Panc1 (cell line): ENCODE data around the gene PRKCA. TPM values are rescaled to one million over a fixed set of nuclear protein-coding genes. Genes with fewer than 3 reads are reported as not detected.

ENCODE experiments used
- ATAC-seq: fragments of 200-7000 bp; cut with Tn5 transposase; 2 replicates; pipeline ENCODE4 v1.9.1; 2020; ENCODE audit warnings: mild to moderate bottlenecking, moderate library complexity
- BruUV-seq: library from RNA; stranded (reverse); fragments of 400-500 nt; replicated peaks from 2 replicates; lab custom pipeline; 2021; lab: Mats Ljungman, UMichigan
- CTCF ChIA-PET: fragments of 300-600 bp; sonication (Branson Sonifier 250); formaldehyde crosslinking; loops from one replicate; lab custom pipeline; 2022; ENCODE audit warnings: antibody characterized with exemption; lab: Charles Lee
- POLR2A ChIA-PET: fragments of 300-600 bp; sonication (Branson Sonifier 250); formaldehyde crosslinking; loops from one replicate; lab custom pipeline; 2022; ENCODE audit warnings: antibody characterized with exemption; lab: Charles Lee
- DNase-seq: peaks from one replicate; pipeline ENCODE4 v3.0.0-alpha.2; 2010; ENCODE audit warnings: low read depth, low spot score
- H3K27ac ChIP-seq: 2 replicates; pipeline ENCODE4 v1.5.1; 2011; ENCODE audit warnings: mild to moderate bottlenecking, low read length, inconsistent platforms
- H3K27me3 ChIP-seq: fragments of 200-500 bp; sonication (Bioruptor generic); 2 replicates; pipeline ENCODE4 v1.6.0; 2014; ENCODE audit warnings: low read length, inconsistent platforms; ENCODE audit not compliant: control insufficient read depth, insufficient read depth
- H3K36me3 ChIP-seq: fragments of 200-500 bp; sonication (Bioruptor generic); 2 replicates; pipeline ENCODE4 v1.5.1; 2014; ENCODE audit warnings: inconsistent platforms, mild to moderate bottlenecking, low read length, moderate library complexity; ENCODE audit not compliant: control insufficient read depth, insufficient read depth
- H3K4me1 ChIP-seq: 2 replicates; pipeline ENCODE4 v1.5.1; 2011; ENCODE audit warnings: inconsistent platforms, mild to moderate bottlenecking, low read length, moderate library complexity; ENCODE audit not compliant: control insufficient read depth, insufficient read depth
- H3K4me3 ChIP-seq, 2 experiments: 2 replicates each; pipeline ENCODE4 v1.5.1; 2011 to 2012; ENCODE audit warnings: low read depth in 2 of 2, low read length in 2 of 2, mild to moderate bottlenecking in 2 of 2, inconsistent platforms in 1 of 2, moderate library complexity in 1 of 2
- H3K9me3 ChIP-seq: fragments of 200-500 bp; sonication (Bioruptor generic); 2 replicates; pipeline ENCODE4 v1.5.1; 2014; ENCODE audit warnings: low read depth, mild to moderate bottlenecking, inconsistent platforms, low read length, moderate library complexity; ENCODE audit not compliant: control insufficient read depth, insufficient read depth
- POLR2AphosphoS5 ChIP-seq: IDR thresholded peaks from 2 replicates; pipeline ENCODE4 v1.6.1; 2012; ENCODE audit warnings: mild to moderate bottlenecking, low read depth, low read length, moderate library complexity
- REST ChIP-seq, 2 experiments: IDR thresholded peaks; 2 replicates each; pipeline ENCODE4 v1.6.1; 2011 to 2012; ENCODE audit warnings: low read depth in 2 of 2, control low read depth in 1 of 2, low read length in 1 of 2, mild to moderate bottlenecking in 1 of 2, moderate library complexity in 1 of 2; ENCODE audit not compliant: insufficient read depth in 1 of 2
- SIN3A ChIP-seq: IDR thresholded peaks from 2 replicates; pipeline ENCODE4 v1.6.1; 2012; ENCODE audit warnings: low read depth, mild to moderate bottlenecking, low read length, moderate library complexity, borderline replicate concordance; ENCODE audit not compliant: insufficient read depth
- TCF7L2 ChIP-seq: IDR thresholded peaks from 2 replicates; pipeline ENCODE4 v1.6.1; 2011; ENCODE audit warnings: mild to moderate bottlenecking, low read depth, low read length, inconsistent platforms
- in situ Hi-C: cut with HindIII; loops from 2 replicates; pipeline ENCODE4 v1.10.0; 2016; ENCODE audit warnings: low sequenced_read_pairs, low pct_unique_long_range_greater_than_20kb
- intact Hi-C: fragments of 100-400 bp; cut with micrococcal nuclease; formaldehyde crosslinking; loops from one replicate; pipeline ENCODE4 v1.10.0; 2022; ENCODE audit not compliant: unreplicated experiment
- total RNA-seq: library from RNA; stranded (reverse); gene quantifications from one replicate; pipeline ENCODE4 v1.2.1, GENCODE V29; 2021; ENCODE audit not compliant: unreplicated experiment
- TF ChIP-seq, protein P1 (sequence below): fragments of 450-650 bp; IDR thresholded peaks from 2 replicates; pipeline ENCODE4 v1.5.1; 2017; ENCODE audit warnings: mild to moderate bottlenecking

PRKCA gene
- total RNA-seq, 1 experiment from 2014 or later = 53.0 TPM

DNA sequence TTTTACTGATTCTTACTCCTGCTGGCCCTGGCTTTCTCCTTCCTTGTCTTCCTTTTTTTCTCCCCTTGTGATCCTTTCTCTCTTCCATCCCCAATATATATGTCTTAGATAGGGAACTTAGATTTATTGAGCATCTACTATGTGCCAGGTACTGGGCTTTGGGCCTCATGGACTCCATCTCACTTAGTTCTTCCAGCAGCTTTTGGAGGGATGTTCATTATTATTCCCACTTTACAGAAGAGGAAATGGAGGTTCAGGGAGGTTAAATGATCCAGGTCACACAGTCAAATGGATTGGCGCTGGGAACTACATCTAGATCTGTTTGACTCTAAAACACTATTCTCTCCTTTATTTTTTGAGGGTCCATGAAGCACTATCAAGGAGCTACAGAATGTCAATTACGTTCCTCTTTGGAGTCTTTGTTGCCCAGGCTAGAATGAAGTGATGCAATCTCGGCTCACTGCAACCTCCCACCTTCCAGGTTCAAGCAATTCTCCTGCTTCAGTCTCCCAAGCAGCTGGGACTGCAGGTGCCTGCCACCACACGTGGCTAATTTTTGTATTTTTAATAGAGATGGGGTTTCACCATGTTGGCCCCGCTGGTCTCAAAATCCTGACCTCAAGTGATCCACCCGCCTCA lies 19.0 kb upstream of the PRKCA start:
- CTCF ChIA-PET = no interaction called here
- Histone ChIP-seq H3K4me1 (no peaks in the 10 kb centered on the region), H3K27me3 (no peaks in the 10 kb centered on the region), H3K36me3 (no peaks in the 10 kb centered on the region), H3K27ac (no peak overlapping the region), H3K9me3 (no peaks in the 10 kb centered on the region), H3K4me3 (no peak overlapping the region)
- no TSS peak for BruUV-seq
- DNase-seq (no peak), ATAC-seq (no peak)
- no peak for TF ChIP-seq POLR2AphosphoS5
- TF ChIP-seq SIN3A = no peak
- intact Hi-C loops (no loop called here), in situ Hi-C loops (no loop called here)
- POLR2A ChIA-PET = no interaction called here

- no peak for DNase-seq
- Histone ChIP-seq H3K27me3 (no peaks in the 10 kb centered on the region), H3K9me3 (no peaks in the 10 kb centered on the region), H3K27ac (no peak overlapping the region), H3K4me3 (no peak overlapping the region), H3K36me3 (no peaks in the 10 kb centered on the region), H3K4me1 (no peaks in the 10 kb centered on the region)
- ChIA-PET CTCF (no interaction called here), POLR2A (no interaction called here)
- ATAC-seq = no peak
- TF ChIP-seq REST (IDR thresholded peaks at IDR 0.05; ENCODE audit: insufficient read depth in 1 of 2, low read depth in 2 of 2, low read length in 1 of 2) = no peak
- TF ChIP-seq POLR2AphosphoS5 = no peak
- TF ChIP-seq SIN3A = no peak
- no peak for TF ChIP-seq TCF7L2
- TF ChIP-seq, protein P1, sequence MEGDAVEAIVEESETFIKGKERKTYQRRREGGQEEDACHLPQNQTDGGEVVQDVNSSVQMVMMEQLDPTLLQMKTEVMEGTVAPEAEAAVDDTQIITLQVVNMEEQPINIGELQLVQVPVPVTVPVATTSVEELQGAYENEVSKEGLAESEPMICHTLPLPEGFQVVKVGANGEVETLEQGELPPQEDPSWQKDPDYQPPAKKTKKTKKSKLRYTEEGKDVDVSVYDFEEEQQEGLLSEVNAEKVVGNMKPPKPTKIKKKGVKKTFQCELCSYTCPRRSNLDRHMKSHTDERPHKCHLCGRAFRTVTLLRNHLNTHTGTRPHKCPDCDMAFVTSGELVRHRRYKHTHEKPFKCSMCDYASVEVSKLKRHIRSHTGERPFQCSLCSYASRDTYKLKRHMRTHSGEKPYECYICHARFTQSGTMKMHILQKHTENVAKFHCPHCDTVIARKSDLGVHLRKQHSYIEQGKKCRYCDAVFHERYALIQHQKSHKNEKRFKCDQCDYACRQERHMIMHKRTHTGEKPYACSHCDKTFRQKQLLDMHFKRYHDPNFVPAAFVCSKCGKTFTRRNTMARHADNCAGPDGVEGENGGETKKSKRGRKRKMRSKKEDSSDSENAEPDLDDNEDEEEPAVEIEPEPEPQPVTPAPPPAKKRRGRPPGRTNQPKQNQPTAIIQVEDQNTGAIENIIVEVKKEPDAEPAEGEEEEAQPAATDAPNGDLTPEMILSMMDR = no peak
- in situ Hi-C loops (no loop called here), intact Hi-C loops (no loop called here)
- no TSS peak for BruUV-seq
These were observed 18.4 kb upstream of the PRKCA start for GRCh38 chr17:66283971-66284370.

DNA sequence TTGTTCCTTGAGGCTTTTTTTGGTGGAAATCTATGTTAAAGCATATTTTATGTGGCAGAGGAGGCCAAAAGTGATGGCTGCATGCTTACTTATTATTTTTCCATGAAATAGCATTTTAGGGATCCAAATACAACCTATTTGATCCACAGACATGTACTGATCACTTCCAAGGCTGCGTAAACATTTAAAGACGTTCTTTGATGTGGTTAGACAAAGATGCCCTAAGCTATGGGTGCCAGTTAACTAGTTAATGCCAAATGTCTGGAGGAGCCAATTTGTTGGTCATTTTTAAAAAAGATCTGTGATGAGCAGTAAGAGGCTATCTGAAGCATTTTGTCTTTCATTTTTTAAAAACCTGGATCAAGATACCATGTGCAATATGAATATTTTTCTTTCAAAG lies 17.3 kb upstream of the PRKCA start:
- ATAC-seq (no peak), DNase-seq (no peak)
- H3K4me1 ChIP-seq = no peaks in the 10 kb centered on the region
- in situ Hi-C loops = no loop called here
- CTCF ChIA-PET = no interaction called here
- H3K27ac ChIP-seq = no peak overlapping the region
- intact Hi-C loops = no loop called here
- H3K9me3 ChIP-seq = no peaks in the 10 kb centered on the region
- POLR2A ChIA-PET = no interaction called here
- TF ChIP-seq REST (IDR thresholded peaks at IDR 0.05; ENCODE audit: insufficient read depth in 1 of 2, low read depth in 2 of 2, low read length in 1 of 2) = no peak
- no peak for TF ChIP-seq TCF7L2
- H3K27me3 ChIP-seq = no peaks in the 10 kb centered on the region
- no peak overlapping the region for H3K4me3 ChIP-seq
- no TSS peak for BruUV-seq
- no peaks in the 10 kb centered on the region for H3K36me3 ChIP-seq
